HCT116 (cell line): ENCODE measurements around the gene ERN1. TPM values are rescaled to one million over a fixed set of nuclear protein-coding genes. Genes with fewer than 3 reads are reported as not detected.

Experiments used
- ATAC-seq: fragments of 200-7000 bp; cut with Tn5 transposase; 2 replicates; pipeline ENCODE4 v1.9.1; 2020; ENCODE audit warnings: mild to moderate bottlenecking, moderate library complexity
- BruUV-seq: library from RNA; stranded (reverse); fragments of 400-500 nt; replicated peaks from 2 replicates; lab custom pipeline; 2021; lab: Mats Ljungman, UMichigan
- CTCF ChIA-PET: fragments of 300-600 bp; sonication (Branson Sonifier 250); formaldehyde crosslinking; loops from one replicate; lab custom pipeline; 2021; ENCODE audit warnings: antibody characterized with exemption; lab: Charles Lee
- POLR2A ChIA-PET: fragments of 300-600, 350-600 bp; sonication (Branson Sonifier 250); formaldehyde crosslinking; loops from one replicate; lab custom pipeline; 2021; ENCODE audit warnings: antibody characterized with exemption; lab: Charles Lee
- RAD21 ChIA-PET, 2 experiments: fragments of 300-600 bp; sonication (Branson Sonifier 250); formaldehyde crosslinking; loops; one replicate each; lab custom pipeline; 2023; ENCODE audit warnings: low total read pairs in 2 of 2; ENCODE audit not compliant: uncharacterized antibody in 2 of 2, unreplicated experiment in 2 of 2, low non-redundant PET in 1 of 2; lab: Charles Lee
- DNase-seq: peaks from one replicate; pipeline ENCODE4 v3.0.0-alpha.2; 2010; ENCODE audit warnings: low read depth, low spot score
- H2AFZ ChIP-seq: fragments of 200-600 bp; shearing (Covaris generic), sonication (generic); 2 replicates; pipeline ENCODE4 v1.6.1; 2017; ENCODE audit warnings: low read depth, mixed run types, mixed read lengths, antibody characterized with exemption, low read length; ENCODE audit not compliant: poor library complexity, severe bottlenecking
- H3K27ac ChIP-seq: 2 replicates; pipeline ENCODE4 v1.5.1; 2012; ENCODE audit warnings: low read depth, low read length
- H3K27me3 ChIP-seq: fragments of 200-600 bp; sonication (generic); 2 replicates; pipeline ENCODE4 v1.6.1; 2016; ENCODE audit warnings: mixed run types, low read length, mixed read lengths; ENCODE audit not compliant: insufficient read depth
- H3K36me3 ChIP-seq, 2 experiments: fragments of 200-500 bp in 1 of 2; fragments of 200-600 bp in 1 of 2; sonication (Bioruptor generic) in 1 of 2; sonication (generic) in 1 of 2; 2 replicates each; pipeline versions ENCODE4 v1.5.1 to v1.6.1; 2014 to 2016; ENCODE audit warnings: low read length in 2 of 2, inconsistent platforms in 1 of 2, mixed read lengths in 1 of 2, mixed run types in 1 of 2; ENCODE audit not compliant: insufficient read depth in 2 of 2, control insufficient read depth in 1 of 2
- H3K4me1 ChIP-seq, 2 experiments: fragments of 200-600 bp in 1 of 2; sonication (generic) in 1 of 2; 2 replicates each; pipeline versions ENCODE4 v1.5.1 to v1.6.1; 2012 to 2017; ENCODE audit warnings: low read length in 2 of 2, inconsistent platforms in 1 of 2, mild to moderate bottlenecking in 1 of 2, mixed read lengths in 1 of 2, mixed run types in 1 of 2, moderate library complexity in 1 of 2; ENCODE audit not compliant: insufficient read depth in 2 of 2, control insufficient read depth in 1 of 2
- H3K4me2 ChIP-seq: fragments of 200-600 bp; sonication (generic); 2 replicates; pipeline ENCODE4 v1.6.1; 2017; ENCODE audit warnings: mixed run types, low read length, mixed read lengths
- H3K4me3 ChIP-seq, 2 experiments: fragments of 200-600 bp in 1 of 2; sonication (generic) in 1 of 2; replicated peaks in 1 of 2; 2 replicates each; pipeline ENCODE4 v1.5.1; 2011 to 2016; ENCODE audit warnings: low read length in 2 of 2, control low read depth in 1 of 2, low read depth in 1 of 2, mild to moderate bottlenecking in 1 of 2, mixed read lengths in 1 of 2, mixed run types in 1 of 2
- H3K79me2 ChIP-seq: fragments of 200-600 bp; sonication (generic); 2 replicates; pipeline ENCODE4 v1.6.1; 2017; ENCODE audit warnings: mild to moderate bottlenecking, mixed run types, low read length, moderate library complexity, mixed read lengths; ENCODE audit not compliant: insufficient read depth
- H3K9ac ChIP-seq: fragments of 200-600 bp; sonication (generic); 2 replicates; pipeline ENCODE4 v1.6.1; 2016; ENCODE audit warnings: low read length, mixed read lengths
- H3K9me2 ChIP-seq: fragments of 200-600 bp; sonication (generic), shearing (Covaris generic); 2 replicates; pipeline ENCODE4 v1.6.1; 2017; ENCODE audit warnings: mixed run types, mild to moderate bottlenecking, moderate library complexity; ENCODE audit not compliant: insufficient read depth
- H3K9me3 ChIP-seq, 2 experiments: fragments of 200-500 bp in 1 of 2; fragments of 200-600 bp in 1 of 2; sonication (Bioruptor generic) in 1 of 2; sonication (generic) in 1 of 2; 2 replicates each; pipeline ENCODE4 v1.6.1; 2014 to 2017; ENCODE audit warnings: low read length in 2 of 2, mixed read lengths in 2 of 2, inconsistent platforms in 1 of 2, low read depth in 1 of 2, mild to moderate bottlenecking in 1 of 2, mixed run types in 1 of 2, moderate library complexity in 1 of 2; ENCODE audit not compliant: control insufficient read depth in 1 of 2, insufficient read depth in 1 of 2
- H4K20me1 ChIP-seq: fragments of 200-600 bp; sonication (generic), shearing (Covaris generic); 2 replicates; pipeline ENCODE4 v1.6.1; 2017; ENCODE audit warnings: mixed run types, mild to moderate bottlenecking, moderate library complexity; ENCODE audit not compliant: insufficient read depth
- CBX3 ChIP-seq: IDR thresholded peaks from 2 replicates; pipeline ENCODE4 v1.6.1; 2012; ENCODE audit warnings: low read depth
- EGR1 ChIP-seq: IDR thresholded peaks from 2 replicates; pipeline ENCODE4 v1.6.1; 2012; ENCODE audit warnings: low read depth
- ELF1 ChIP-seq: IDR thresholded peaks from 2 replicates; pipeline ENCODE4 v1.6.1; 2012; ENCODE audit warnings: low read depth, borderline replicate concordance
- EZH2phosphoT487 ChIP-seq: fragments of 200-600 bp; IDR thresholded peaks from 2 replicates; pipeline ENCODE4 v1.6.1; 2018; ENCODE audit warnings: antibody characterized with exemption, borderline replicate concordance
- FOSL1 ChIP-seq: IDR thresholded peaks from 2 replicates; pipeline ENCODE4 v1.6.1; 2012; ENCODE audit warnings: low read depth
- JUND ChIP-seq: IDR thresholded peaks from 2 replicates; pipeline ENCODE4 v1.6.1; 2012
- MAX ChIP-seq: IDR thresholded peaks from 2 replicates; pipeline ENCODE4 v1.6.1; 2012
- POLR2A ChIP-seq: IDR thresholded peaks from 2 replicates; pipeline ENCODE4 v1.7.0; 2011; ENCODE audit warnings: borderline replicate concordance; ENCODE audit not compliant: insufficient read depth, insufficient read length; ENCODE audit errors: extremely low read depth
- POLR2AphosphoS5 ChIP-seq: IDR thresholded peaks from 2 replicates; pipeline ENCODE4 v1.6.1; 2011; ENCODE audit warnings: mild to moderate bottlenecking, low read depth, low read length, moderate library complexity
- RAD21 ChIP-seq: IDR thresholded peaks from 2 replicates; pipeline ENCODE4 v1.6.1; 2012; ENCODE audit warnings: low read depth, mild to moderate bottlenecking
- SP1 ChIP-seq: IDR thresholded peaks from 2 replicates; pipeline ENCODE4 v1.6.1; 2012; ENCODE audit warnings: low read depth
- SRF ChIP-seq: IDR thresholded peaks from 2 replicates; pipeline ENCODE4 v1.6.1; 2012; ENCODE audit warnings: low read depth
- TCF7L2 ChIP-seq: IDR thresholded peaks from 2 replicates; pipeline ENCODE4 v1.7.0; 2011; ENCODE audit warnings: borderline replicate concordance, inconsistent platforms; ENCODE audit not compliant: insufficient read depth, insufficient read length; ENCODE audit errors: extremely low read depth
- ZBTB33 ChIP-seq: IDR thresholded peaks from 2 replicates; pipeline ENCODE4 v1.6.1; 2011; ENCODE audit warnings: mild to moderate bottlenecking, low read length, moderate library complexity; ENCODE audit not compliant: insufficient replicate concordance; ENCODE audit errors: extremely low read depth
- ZNF274 ChIP-seq: fragments of 200-500 bp; sonication (Bioruptor generic); IDR thresholded peaks from 2 replicates; pipeline ENCODE4 v1.6.1; 2014; ENCODE audit warnings: mild to moderate bottlenecking, low read depth, low read length, inconsistent platforms
- intact Hi-C: fragments of 100-400 bp; cut with micrococcal nuclease; formaldehyde crosslinking; loops from 2 replicates; pipeline ENCODE4 v1.10.0; 2022
- total RNA-seq: library from RNA; stranded (reverse); gene quantifications from one replicate; pipeline ENCODE4 v1.2.1, GENCODE V29; 2021; ENCODE audit not compliant: unreplicated experiment
- TF ChIP-seq, protein P1 (sequence below): IDR thresholded peaks from 2 replicates; pipeline ENCODE4 v1.6.1; 2012; ENCODE audit warnings: low read depth

The ERN1 gene
- total RNA-seq, 1 experiment from 2014 or later: 28.2 TPM

GRCh38 chr17:64053101-64053500 is 76.8 kb downstream of the ERN1 start:
- ChIA-PET RAD21 (no interaction called here), CTCF (interaction anchor here (1.1 to 1.2 kb wide), 2 partner anchors 80 to 134 kb away, joined by 3 to 7 read pairs; no protein-coding TSS in a partner anchor), POLR2A (no interaction called here)
- Histone ChIP-seq H3K27ac (no peak overlapping the region), H3K4me3 (no peak overlapping the region), H3K4me1 (peaks cover 0 to 7% of the 10 kb centered on the region in 2 experiments; a peak in 1 of 4 replicates), H3K9ac (no peak overlapping the region), H3K9me3 (no peaks in the 10 kb centered on the region), H3K4me2 (no peak overlapping the region), H3K27me3 (no peaks in the 10 kb centered on the region), H3K36me3 (no peaks in the 10 kb centered on the region), H3K9me2 (no peaks in the 10 kb centered on the region), H2AFZ (no peak overlapping the region), H3K79me2 (no peaks in the 10 kb centered on the region), H4K20me1 (no peaks in the 10 kb centered on the region)
- no peak for TF ChIP-seq SRF
- no peak for TF ChIP-seq EGR1
- no peak for TF ChIP-seq RAD21
- no peak for TF ChIP-seq ZNF274
- TF ChIP-seq SP1: no peak
- TF ChIP-seq EZH2phosphoT487: no peak
- TF ChIP-seq CBX3: no peak
- TF ChIP-seq ZBTB33: no peak
- TF ChIP-seq, protein P1, sequence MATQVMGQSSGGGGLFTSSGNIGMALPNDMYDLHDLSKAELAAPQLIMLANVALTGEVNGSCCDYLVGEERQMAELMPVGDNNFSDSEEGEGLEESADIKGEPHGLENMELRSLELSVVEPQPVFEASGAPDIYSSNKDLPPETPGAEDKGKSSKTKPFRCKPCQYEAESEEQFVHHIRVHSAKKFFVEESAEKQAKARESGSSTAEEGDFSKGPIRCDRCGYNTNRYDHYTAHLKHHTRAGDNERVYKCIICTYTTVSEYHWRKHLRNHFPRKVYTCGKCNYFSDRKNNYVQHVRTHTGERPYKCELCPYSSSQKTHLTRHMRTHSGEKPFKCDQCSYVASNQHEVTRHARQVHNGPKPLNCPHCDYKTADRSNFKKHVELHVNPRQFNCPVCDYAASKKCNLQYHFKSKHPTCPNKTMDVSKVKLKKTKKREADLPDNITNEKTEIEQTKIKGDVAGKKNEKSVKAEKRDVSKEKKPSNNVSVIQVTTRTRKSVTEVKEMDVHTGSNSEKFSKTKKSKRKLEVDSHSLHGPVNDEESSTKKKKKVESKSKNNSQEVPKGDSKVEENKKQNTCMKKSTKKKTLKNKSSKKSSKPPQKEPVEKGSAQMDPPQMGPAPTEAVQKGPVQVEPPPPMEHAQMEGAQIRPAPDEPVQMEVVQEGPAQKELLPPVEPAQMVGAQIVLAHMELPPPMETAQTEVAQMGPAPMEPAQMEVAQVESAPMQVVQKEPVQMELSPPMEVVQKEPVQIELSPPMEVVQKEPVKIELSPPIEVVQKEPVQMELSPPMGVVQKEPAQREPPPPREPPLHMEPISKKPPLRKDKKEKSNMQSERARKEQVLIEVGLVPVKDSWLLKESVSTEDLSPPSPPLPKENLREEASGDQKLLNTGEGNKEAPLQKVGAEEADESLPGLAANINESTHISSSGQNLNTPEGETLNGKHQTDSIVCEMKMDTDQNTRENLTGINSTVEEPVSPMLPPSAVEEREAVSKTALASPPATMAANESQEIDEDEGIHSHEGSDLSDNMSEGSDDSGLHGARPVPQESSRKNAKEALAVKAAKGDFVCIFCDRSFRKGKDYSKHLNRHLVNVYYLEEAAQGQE: no peak
- no peak for TF ChIP-seq JUND
- TF ChIP-seq POLR2AphosphoS5: no peak
- no peak for TF ChIP-seq POLR2A
- no peak for TF ChIP-seq ELF1
- no peak for TF ChIP-seq TCF7L2
- TF ChIP-seq MAX: no peak
- no peak for TF ChIP-seq FOSL1
- no peak for DNase-seq
- BruUV-seq: no TSS peak
- intact Hi-C loops: no loop called here
- no peak for ATAC-seq
